K562 (cell line): ENCODE measurements around the gene HSPB2. TPM values are rescaled to one million over a fixed set of nuclear protein-coding genes. Genes with fewer than 3 reads are reported as not detected.

ENCODE experiments used
- BRCA1 ChIP-seq, 2 experiments: fragments of 450-650 bp in 1 of 2; sonication (generic) in 1 of 2; formaldehyde crosslinking in 1 of 2; IDR thresholded peaks; 2 replicates each; pipeline versions ENCODE4 v1.5.0 to v1.6.1; 2017 to 2020; ENCODE audit warnings: mild to moderate bottlenecking in 1 of 2, missing genetic modification reagents in 1 of 2
- EZH2 ChIP-seq: IDR thresholded peaks from 2 replicates; pipeline ENCODE4 v1.6.1; 2012; ENCODE audit warnings: low read depth, mild to moderate bottlenecking, inconsistent platforms, low read length, borderline replicate concordance
- GTF2E2 ChIP-seq: fragments of 200-800 bp; sonication (Bioruptor generic); IDR thresholded peaks from 2 replicates; pipeline ENCODE4 v1.6.1; 2016; ENCODE audit warnings: missing genetic modification characterization, missing compliant biosample characterization
- HLTF ChIP-seq: fragments of 450-650 bp; IDR thresholded peaks from 2 replicates; pipeline ENCODE4 v1.6.1; 2016
- RAD51 ChIP-seq: fragments of 450-650 bp; IDR thresholded peaks from 2 replicates; pipeline ENCODE4 v1.7.1; 2016; ENCODE audit warnings: low read depth, mild to moderate bottlenecking, borderline replicate concordance
- RBFOX2 ChIP-seq: fragments of 200-400 bp; formaldehyde crosslinking; IDR thresholded peaks from 2 replicates; pipeline ENCODE4 v1.6.1; 2017; ENCODE audit warnings: low read depth, mild to moderate bottlenecking, low read length, moderate library complexity
- SAP30 ChIP-seq: fragments of 200-600 bp; sonication (generic); IDR thresholded peaks from 2 replicates; pipeline ENCODE4 v1.6.1; 2012; ENCODE audit warnings: borderline replicate concordance, low read depth, mild to moderate bottlenecking, moderate library complexity, low read length, control low read depth, inconsistent platforms; ENCODE audit not compliant: insufficient read depth, poor library complexity, severe bottlenecking
- SMAD1 ChIP-seq: fragments of 150-350 bp; IDR thresholded peaks from 2 replicates; pipeline ENCODE4 v1.6.1; 2014; ENCODE audit warnings: low read length, low read depth; ENCODE audit not compliant: partially characterized antibody
- SMAD2 ChIP-seq: fragments of 150-350 bp; IDR thresholded peaks from 2 replicates; pipeline ENCODE4 v1.6.1; 2014; ENCODE audit warnings: low read depth, mild to moderate bottlenecking, low read length
- ZFP36 ChIP-seq: fragments of 150-350 bp; IDR thresholded peaks from 2 replicates; pipeline ENCODE4 v1.6.1; 2018; ENCODE audit warnings: low read length, low read depth; ENCODE audit not compliant: partially characterized antibody
- ZFPM2 ChIP-seq: fragments of 250-450 bp; sonication (Bioruptor Pico); IDR thresholded peaks from 2 replicates; pipeline ENCODE4 v1.5.1; 2022; ENCODE audit warnings: mild to moderate bottlenecking
- ZNF165 ChIP-seq: fragments of 250-450 bp; sonication (Bioruptor Pico); IDR thresholded peaks from 2 replicates; pipeline ENCODE4 v1.4.0; 2020; ENCODE audit warnings: borderline replicate concordance
- ZNF316 ChIP-seq: fragments of 450-650 bp; IDR thresholded peaks from 2 replicates; pipeline ENCODE4 v1.6.1; 2016
- ZNF583 ChIP-seq: fragments of 250-450 bp; sonication (Bioruptor Pico); IDR thresholded peaks from 2 replicates; pipeline ENCODE4 v1.4.0; 2020
- polyA plus RNA-seq, 8 experiments: library from polyadenylated mRNA; depleted of rRNA in 4 of 8; stranded (reverse) in 5 of 8; unstranded in 3 of 8; fragments of >200 nt; fragmentation: Nextera tagmentation in 2 of 8; fragmentation: Illumina TruSeq in 1 of 8; extraction: Ambion mirVana in 2 of 8; extraction: Trizol in 1 of 8; gene quantifications; 2 replicates each; pipeline versions ENCODE4 v1.2.1 to v1.2.3, GENCODE V29; 2011 to 2014; ENCODE audit warnings: inconsistent platforms in 1 of 8, missing spikeins in 1 of 8
- total RNA-seq, 7 experiments: library from RNA; depleted of rRNA in 6 of 7; stranded (reverse); fragments of >200 nt in 6 of 7; fragmentation: Illumina TruSeq in 2 of 7; extraction: Trizol in 2 of 7; gene quantifications; 2 replicates each; pipeline versions ENCODE4 v1.2.1 to v1.2.3, GENCODE V29; 2011 to 2021; ENCODE audit warnings: low replicate concordance in 1 of 7
- TF ChIP-seq, protein P1 (sequence below): fragments of 250-450 bp; sonication (Bioruptor Pico); IDR thresholded peaks from 2 replicates; pipeline ENCODE4 v1.4.0; 2020
- TF ChIP-seq, protein P2 (sequence below): fragments of 250-450 bp; sonication (Bioruptor Pico); IDR thresholded peaks from 2 replicates; pipeline ENCODE4 v1.8.0; 2022; ENCODE audit warnings: inconsistent platforms
- TF ChIP-seq, protein P3 (sequence below): sonication (generic); formaldehyde crosslinking; IDR thresholded peaks from 2 replicates; pipeline ENCODE4 v1.8.1; 2023; ENCODE audit warnings: mild to moderate bottlenecking, missing genetic modification reagents

Gene HSPB2
- total and polyA plus RNA-seq, 9 of the 15 experiments (the other 6 are each of a cell fraction or from before 2014, with no cell fraction given): 0.06 to 0.35 (median 0.11) TPM; not detected in 5

DNA sequence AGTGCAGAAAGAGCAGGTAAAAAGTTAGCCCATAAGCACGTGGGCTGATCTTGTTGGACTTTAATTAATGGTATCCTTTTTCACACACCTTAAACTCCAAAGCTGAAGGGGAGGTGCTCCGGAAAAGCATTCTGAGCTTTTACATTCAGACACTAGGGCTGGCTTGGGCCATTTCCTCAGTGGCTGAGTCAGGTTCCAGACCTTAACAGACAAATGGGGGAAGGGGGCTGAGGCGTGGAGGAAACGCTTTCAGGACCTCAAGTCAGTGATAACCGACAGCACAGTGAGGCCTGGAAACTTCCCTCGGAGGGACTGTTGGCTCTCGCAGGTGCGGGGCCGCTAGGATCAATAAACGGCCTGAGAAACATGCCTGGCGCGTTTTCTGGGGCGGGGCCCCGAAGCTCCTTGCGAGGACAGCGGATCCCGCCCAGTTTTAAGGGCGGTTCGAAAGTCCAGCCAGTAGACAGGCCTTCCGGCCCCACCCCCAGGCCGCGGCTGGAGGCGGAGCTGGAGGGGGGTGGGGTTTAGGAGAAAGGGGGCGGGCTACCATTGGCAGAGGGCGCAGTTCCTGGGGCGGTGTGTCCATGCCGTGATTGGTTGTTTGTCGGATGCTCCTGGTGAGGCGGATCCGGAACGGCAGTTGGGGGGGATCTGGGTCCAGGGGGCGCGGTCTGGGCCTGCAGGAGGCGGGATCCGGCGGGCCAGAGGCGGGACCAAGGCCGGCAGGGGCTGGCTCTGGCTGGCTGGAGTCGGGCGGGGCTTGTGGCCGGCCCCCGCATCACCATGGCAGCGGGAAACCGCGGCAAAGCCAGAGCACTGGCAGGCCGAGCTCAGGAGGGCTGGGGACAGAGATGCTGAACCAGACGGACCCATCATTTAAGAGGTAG lies 14.2 kb downstream of the HSPB2 start (continued):
- TF ChIP-seq, protein P1, sequence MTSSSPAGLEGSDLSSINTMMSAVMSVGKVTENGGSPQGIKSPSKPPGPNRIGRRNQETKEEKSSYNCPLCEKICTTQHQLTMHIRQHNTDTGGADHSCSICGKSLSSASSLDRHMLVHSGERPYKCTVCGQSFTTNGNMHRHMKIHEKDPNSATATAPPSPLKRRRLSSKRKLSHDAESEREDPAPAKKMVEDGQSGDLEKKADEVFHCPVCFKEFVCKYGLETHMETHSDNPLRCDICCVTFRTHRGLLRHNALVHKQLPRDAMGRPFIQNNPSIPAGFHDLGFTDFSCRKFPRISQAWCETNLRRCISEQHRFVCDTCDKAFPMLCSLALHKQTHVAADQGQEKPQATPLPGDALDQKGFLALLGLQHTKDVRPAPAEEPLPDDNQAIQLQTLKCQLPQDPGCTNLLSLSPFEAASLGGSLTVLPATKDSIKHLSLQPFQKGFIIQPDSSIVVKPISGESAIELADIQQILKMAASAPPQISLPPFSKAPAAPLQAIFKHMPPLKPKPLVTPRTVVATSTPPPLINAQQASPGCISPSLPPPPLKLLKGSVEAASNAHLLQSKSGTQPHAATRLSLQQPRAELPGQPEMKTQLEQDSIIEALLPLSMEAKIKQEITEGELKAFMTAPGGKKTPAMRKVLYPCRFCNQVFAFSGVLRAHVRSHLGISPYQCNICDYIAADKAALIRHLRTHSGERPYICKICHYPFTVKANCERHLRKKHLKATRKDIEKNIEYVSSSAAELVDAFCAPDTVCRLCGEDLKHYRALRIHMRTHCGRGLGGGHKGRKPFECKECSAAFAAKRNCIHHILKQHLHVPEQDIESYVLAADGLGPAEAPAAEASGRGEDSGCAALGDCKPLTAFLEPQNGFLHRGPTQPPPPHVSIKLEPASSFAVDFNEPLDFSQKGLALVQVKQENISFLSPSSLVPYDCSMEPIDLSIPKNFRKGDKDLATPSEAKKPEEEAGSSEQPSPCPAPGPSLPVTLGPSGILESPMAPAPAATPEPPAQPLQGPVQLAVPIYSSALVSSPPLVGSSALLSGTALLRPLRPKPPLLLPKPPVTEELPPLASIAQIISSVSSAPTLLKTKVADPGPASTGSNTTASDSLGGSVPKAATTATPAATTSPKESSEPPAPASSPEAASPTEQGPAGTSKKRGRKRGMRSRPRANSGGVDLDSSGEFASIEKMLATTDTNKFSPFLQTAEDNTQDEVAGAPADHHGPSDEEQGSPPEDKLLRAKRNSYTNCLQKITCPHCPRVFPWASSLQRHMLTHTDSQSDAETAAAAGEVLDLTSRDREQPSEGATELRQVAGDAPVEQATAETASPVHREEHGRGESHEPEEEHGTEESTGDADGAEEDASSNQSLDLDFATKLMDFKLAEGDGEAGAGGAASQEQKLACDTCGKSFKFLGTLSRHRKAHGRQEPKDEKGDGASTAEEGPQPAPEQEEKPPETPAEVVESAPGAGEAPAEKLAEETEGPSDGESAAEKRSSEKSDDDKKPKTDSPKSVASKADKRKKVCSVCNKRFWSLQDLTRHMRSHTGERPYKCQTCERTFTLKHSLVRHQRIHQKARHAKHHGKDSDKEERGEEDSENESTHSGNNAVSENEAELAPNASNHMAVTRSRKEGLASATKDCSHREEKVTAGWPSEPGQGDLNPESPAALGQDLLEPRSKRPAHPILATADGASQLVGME (CRISPR knock-in tag): no peak
- TF ChIP-seq SMAD1 (peak; percentile 83), BRCA1 (IDR thresholded peaks at IDR 0.05) (no peak), BRCA1 (CRISPR knock-in tag; IDR thresholded peaks at IDR 0.05) (no peak), RAD51 (peak; percentile 12; the same call in 1 of the 2 replicates), ZFP36 (no peak), SAP30 (peak; percentile 46), RBFOX2 (peak; percentile 82), HLTF (no peak), SMAD2 (no peak), GTF2E2 (tag) (no peak), ZFPM2 (CRISPR knock-in tag) (no peak), EZH2 (no peak), ZNF165 (CRISPR knock-in tag) (no peak), ZNF316 (no peak), ZNF583 (CRISPR knock-in tag) (peak; percentile 41; the same call in 1 of the 2 replicates)
- TF ChIP-seq, protein P2, sequence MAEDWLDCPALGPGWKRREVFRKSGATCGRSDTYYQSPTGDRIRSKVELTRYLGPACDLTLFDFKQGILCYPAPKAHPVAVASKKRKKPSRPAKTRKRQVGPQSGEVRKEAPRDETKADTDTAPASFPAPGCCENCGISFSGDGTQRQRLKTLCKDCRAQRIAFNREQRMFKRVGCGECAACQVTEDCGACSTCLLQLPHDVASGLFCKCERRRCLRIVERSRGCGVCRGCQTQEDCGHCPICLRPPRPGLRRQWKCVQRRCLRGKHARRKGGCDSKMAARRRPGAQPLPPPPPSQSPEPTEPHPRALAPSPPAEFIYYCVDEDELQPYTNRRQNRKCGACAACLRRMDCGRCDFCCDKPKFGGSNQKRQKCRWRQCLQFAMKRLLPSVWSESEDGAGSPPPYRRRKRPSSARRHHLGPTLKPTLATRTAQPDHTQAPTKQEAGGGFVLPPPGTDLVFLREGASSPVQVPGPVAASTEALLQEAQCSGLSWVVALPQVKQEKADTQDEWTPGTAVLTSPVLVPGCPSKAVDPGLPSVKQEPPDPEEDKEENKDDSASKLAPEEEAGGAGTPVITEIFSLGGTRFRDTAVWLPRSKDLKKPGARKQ (CRISPR knock-in tag): no peak
- TF ChIP-seq, protein P3, sequence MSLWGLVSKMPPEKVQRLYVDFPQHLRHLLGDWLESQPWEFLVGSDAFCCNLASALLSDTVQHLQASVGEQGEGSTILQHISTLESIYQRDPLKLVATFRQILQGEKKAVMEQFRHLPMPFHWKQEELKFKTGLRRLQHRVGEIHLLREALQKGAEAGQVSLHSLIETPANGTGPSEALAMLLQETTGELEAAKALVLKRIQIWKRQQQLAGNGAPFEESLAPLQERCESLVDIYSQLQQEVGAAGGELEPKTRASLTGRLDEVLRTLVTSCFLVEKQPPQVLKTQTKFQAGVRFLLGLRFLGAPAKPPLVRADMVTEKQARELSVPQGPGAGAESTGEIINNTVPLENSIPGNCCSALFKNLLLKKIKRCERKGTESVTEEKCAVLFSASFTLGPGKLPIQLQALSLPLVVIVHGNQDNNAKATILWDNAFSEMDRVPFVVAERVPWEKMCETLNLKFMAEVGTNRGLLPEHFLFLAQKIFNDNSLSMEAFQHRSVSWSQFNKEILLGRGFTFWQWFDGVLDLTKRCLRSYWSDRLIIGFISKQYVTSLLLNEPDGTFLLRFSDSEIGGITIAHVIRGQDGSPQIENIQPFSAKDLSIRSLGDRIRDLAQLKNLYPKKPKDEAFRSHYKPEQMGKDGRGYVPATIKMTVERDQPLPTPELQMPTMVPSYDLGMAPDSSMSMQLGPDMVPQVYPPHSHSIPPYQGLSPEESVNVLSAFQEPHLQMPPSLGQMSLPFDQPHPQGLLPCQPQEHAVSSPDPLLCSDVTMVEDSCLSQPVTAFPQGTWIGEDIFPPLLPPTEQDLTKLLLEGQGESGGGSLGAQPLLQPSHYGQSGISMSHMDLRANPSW (CRISPR knock-in tag): no peak
